ENCODE data around the gene COPA.

- TF ChIP-seq, protein P1, sequence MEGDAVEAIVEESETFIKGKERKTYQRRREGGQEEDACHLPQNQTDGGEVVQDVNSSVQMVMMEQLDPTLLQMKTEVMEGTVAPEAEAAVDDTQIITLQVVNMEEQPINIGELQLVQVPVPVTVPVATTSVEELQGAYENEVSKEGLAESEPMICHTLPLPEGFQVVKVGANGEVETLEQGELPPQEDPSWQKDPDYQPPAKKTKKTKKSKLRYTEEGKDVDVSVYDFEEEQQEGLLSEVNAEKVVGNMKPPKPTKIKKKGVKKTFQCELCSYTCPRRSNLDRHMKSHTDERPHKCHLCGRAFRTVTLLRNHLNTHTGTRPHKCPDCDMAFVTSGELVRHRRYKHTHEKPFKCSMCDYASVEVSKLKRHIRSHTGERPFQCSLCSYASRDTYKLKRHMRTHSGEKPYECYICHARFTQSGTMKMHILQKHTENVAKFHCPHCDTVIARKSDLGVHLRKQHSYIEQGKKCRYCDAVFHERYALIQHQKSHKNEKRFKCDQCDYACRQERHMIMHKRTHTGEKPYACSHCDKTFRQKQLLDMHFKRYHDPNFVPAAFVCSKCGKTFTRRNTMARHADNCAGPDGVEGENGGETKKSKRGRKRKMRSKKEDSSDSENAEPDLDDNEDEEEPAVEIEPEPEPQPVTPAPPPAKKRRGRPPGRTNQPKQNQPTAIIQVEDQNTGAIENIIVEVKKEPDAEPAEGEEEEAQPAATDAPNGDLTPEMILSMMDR (IDR thresholded peaks at IDR 0.05) = no peak
- TF ChIP-seq SIN3A (IDR thresholded peaks at IDR 0.05; ENCODE audit: borderline replicate concordance, insufficient read depth, low read depth, low read length) = no peak
Observed at GRCh38 chr1:160257411-160258015, 85.5 kb downstream of the COPA start.

Data from Panc1 (cell line).